Measurements from ENCODE around the gene PFKP.

- TF ChIP-seq CTCF (IDR thresholded peaks at IDR 0.05; ENCODE audit: low read depth, low read length): no peak
- TF ChIP-seq EZH2phosphoT487 (IDR thresholded peaks at IDR 0.05; ENCODE audit: low read depth): no peak
Observed at GRCh38 chr10:3159152-3159551, 91.8 kb downstream of the PFKP start.

Measured in OCI-LY3 (cell line).